ENCODE measurements around the gene FLT1.

Gene FLT1

DNA sequence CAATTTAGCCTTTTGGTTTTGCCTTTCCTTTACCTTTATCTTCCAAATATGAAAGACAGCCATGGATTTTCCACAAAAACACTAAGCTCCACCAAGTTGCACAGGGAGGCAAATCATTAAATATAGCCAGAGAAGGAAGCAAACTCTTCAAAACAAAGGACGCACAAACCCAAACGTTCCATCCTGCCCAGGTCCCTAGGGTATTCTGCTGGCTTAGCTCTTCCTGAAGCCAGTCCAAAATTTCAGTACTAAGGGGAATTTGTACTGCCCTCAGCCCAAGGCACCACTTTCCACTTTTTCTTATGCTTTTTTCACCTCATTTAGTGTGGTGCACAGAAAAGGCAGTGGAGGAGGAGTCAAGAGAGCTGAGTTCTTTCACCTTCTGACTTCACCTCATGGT, 169.9 kb downstream of the FLT1 start:
- H3K4me3 ChIP-seq (ENCODE audit: low read length) = no peak overlapping the region
- DNase-seq (ENCODE audit: low read depth) = no peak
- TF ChIP-seq, protein P1, sequence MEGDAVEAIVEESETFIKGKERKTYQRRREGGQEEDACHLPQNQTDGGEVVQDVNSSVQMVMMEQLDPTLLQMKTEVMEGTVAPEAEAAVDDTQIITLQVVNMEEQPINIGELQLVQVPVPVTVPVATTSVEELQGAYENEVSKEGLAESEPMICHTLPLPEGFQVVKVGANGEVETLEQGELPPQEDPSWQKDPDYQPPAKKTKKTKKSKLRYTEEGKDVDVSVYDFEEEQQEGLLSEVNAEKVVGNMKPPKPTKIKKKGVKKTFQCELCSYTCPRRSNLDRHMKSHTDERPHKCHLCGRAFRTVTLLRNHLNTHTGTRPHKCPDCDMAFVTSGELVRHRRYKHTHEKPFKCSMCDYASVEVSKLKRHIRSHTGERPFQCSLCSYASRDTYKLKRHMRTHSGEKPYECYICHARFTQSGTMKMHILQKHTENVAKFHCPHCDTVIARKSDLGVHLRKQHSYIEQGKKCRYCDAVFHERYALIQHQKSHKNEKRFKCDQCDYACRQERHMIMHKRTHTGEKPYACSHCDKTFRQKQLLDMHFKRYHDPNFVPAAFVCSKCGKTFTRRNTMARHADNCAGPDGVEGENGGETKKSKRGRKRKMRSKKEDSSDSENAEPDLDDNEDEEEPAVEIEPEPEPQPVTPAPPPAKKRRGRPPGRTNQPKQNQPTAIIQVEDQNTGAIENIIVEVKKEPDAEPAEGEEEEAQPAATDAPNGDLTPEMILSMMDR (IDR thresholded peaks at IDR 0.05; ENCODE audit: insufficient read depth, low read depth, low read length, missing control alignments) = no peak

DNA sequence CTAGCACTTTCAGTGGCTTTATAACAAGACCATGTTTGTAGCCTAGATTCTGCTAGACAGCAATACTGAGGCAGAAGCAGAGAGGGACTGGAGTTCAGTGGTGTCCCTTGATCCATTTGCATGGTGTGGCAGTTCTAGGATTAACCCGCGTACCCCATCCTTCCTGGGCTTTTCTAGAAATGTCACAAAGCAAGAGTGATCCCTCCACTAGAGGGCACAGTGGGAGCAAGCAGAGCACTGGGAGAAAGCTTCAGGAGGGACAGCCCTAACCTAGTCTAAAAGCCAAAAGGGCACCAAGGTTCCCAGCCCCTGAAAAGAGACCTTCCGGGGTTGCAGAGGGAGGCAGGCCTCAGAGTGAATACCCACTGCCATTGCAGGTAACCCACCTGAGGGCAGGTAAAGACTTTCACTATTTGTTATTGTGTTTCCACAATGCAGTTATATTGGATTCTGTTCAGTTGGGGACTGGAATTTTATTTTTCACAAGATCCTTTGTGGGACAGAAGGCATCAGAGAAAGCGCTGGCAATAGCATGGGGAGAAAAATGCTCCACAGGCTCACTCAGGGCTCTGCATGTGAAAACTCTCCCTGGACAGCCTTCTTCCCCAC, 170.6 kb downstream of the FLT1 start:
- H3K4me3 ChIP-seq (ENCODE audit: low read length) = no peak overlapping the region
- peak; percentile 70 for DNase-seq (ENCODE audit: low read depth)
- TF ChIP-seq, protein P1 (IDR thresholded peaks at IDR 0.05; ENCODE audit: insufficient read depth, low read depth, low read length, missing control alignments) = peak; percentile 89

DNA sequence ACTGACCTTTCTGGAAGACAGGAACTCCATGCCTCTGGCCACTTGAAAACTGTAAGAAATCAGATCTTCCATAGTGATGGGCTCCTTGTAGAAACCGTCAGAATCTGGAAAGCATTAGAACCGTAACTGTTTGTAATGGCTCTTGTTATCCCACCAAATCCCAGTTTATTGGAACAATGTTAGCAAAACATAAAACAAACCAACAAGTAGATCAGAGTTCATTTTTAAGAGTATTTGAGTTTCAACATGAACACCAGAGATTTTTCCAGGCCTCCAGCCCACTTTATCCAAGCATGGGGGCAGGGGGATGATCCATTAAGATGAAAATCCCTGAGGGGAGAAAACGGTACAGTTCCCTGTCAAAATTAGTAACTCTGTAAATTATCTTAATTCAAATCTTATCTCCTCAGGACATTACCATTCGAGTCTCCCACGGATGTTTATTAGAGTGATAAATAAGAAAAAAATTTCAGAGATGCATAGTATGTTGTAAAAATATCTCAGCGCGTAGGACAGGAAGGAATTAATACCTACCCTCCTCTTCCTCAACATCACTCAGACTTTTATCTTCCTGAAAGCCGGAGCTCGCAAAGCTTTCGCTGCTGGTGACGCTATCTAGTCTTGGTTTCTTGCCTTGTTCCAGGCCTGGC, 172.5 kb downstream of the FLT1 start:
- no peak overlapping the region for H3K4me3 ChIP-seq (ENCODE audit: low read length)
- DNase-seq (ENCODE audit: low read depth) = no peak
- TF ChIP-seq, protein P1 (IDR thresholded peaks at IDR 0.05; ENCODE audit: insufficient read depth, low read depth, low read length, missing control alignments) = no peak

DNA sequence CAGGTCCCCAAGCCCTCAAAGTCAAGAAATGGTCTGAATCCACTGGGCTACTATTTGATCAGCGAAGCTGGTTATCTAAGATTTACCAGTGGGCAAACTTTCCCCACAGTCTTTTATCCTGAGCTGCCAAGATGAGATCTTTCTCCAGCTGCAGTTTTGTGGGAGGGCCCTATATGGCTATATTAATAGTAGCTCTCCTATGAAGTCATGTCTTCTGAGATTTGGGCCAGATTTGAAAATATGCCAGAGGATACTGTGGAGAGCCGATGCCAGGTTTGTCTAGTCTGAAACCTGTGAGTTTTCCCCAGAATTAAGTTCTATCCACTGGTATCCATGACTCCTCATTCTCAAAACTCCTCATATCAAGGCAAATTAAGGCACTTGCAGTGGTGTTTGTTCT, 173.2 kb downstream of the FLT1 start:
- no peak for DNase-seq (ENCODE audit: low read depth)
- H3K4me3 ChIP-seq (ENCODE audit: low read length) = no peak overlapping the region
- TF ChIP-seq, protein P1 (IDR thresholded peaks at IDR 0.05; ENCODE audit: insufficient read depth, low read depth, low read length, missing control alignments) = no peak

DNA sequence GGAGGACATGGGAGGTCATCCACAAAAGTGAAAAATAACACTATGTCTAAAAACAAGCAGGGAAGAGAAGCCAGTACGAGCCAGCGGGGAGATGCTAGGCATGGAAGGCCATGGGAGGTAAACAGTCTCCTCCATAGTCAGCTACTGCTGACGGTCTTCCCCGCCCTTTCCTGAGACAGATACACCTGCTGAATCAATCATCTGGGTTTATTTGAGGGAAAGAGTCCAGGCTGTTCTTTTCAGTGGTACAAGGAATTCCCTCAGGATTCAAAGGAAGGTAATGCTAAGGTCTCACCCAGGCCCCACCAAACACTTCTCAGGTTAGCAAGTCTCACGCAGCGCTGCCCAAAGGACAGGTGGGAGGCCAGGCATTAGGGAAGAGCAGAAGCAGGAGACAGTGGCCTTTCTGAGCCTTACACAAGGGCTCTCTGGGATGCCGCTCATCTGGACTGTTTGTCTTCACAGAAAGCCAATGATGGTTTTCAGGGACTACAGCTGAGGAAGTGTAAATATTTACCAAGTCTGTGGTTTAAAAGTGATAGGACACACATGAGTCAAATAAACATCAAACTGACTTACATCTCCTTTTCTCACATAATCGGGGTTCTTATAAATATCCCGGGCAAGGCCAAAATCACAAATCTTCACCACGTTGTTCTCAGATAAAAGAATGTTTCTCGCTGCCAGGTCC, 173.9 kb downstream of the FLT1 start:
- DNase-seq (ENCODE audit: low read depth) = no peak
- no peak overlapping the region for H3K4me3 ChIP-seq (ENCODE audit: low read length)
- TF ChIP-seq, protein P1 (IDR thresholded peaks at IDR 0.05; ENCODE audit: insufficient read depth, low read depth, low read length, missing control alignments) = no peak

DNA sequence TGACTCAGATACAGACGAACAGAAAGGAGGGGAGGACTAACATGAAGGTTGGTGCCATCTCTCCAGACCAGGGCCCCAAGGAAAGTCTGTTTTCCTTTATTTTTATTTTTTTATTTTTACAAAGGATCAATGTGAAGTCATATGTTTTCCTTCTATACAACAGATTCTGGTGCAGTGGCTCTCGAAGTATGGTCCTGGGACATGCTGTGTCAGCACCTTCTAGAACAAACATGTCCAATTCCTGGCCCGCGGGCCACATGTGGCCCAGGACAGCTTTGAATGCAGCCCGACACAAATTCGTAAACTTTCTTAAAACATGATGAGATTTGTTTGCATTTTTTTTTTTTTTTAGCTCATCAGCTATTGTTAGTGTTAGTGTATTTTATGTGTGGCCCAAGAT, 174.7 kb downstream of the FLT1 start:
- no peak overlapping the region for H3K4me3 ChIP-seq (ENCODE audit: low read length)
- TF ChIP-seq, protein P1 (IDR thresholded peaks at IDR 0.05; ENCODE audit: insufficient read depth, low read depth, low read length, missing control alignments) = no peak
- DNase-seq (ENCODE audit: low read depth) = no peak

All from epithelial cell of esophagus (primary cell).